Prostate gland (tissue), 2 donors: Measurements from ENCODE around the gene BMP2K.

ENCODE experiments used
- POLR2AphosphoS5 ChIP-seq: sonication (generic); formaldehyde crosslinking; IDR thresholded peaks from one replicate; pipeline ENCODE4 v1.6.1; 2017; ENCODE audit warnings: antibody characterized with exemption
- TF ChIP-seq, protein P1 (sequence below), 4 experiments: fragments of 200-600 bp in 2 of 4; fragments of 450-650 bp in 2 of 4; sonication (generic) in 2 of 4; IDR thresholded peaks; 1 replicate in 3 of 4; 2 replicates in 1 of 4; pipeline ENCODE4 v1.5.1; 2016 to 2019; ENCODE audit warnings: antibody characterized with exemption in 4 of 4, mild to moderate bottlenecking in 2 of 4, moderate library complexity in 2 of 4

DNA sequence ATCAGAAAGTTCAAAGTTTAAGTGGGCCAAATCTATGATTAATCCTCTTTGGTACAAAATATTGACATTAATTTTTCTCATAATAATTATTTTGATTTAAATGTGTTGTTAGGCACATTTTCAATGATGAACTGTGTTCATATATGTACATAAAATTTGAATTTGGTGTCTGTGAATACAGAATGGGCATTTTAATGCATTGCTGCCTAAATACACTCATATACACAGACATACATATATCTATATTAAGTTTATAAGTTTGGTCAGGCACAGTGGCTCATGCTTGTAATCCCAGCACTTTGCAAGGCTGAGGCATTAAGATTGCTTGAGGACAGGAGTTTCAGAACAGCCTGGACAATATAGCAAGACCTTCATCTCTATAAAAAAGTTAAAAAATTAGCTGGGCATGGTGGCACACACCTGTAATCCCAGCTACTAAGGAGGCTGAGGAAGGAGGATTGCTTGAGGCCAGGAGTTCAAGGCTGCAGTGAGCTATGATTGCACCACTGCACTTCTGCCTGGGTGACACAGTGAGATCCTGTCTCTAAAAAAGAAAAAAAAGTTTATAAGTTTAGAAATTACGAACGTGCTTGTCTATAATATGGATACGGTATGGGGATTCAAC lies 12.3 kb upstream of the BMP2K start:
- no peak for TF ChIP-seq POLR2AphosphoS5
- TF ChIP-seq, protein P1, sequence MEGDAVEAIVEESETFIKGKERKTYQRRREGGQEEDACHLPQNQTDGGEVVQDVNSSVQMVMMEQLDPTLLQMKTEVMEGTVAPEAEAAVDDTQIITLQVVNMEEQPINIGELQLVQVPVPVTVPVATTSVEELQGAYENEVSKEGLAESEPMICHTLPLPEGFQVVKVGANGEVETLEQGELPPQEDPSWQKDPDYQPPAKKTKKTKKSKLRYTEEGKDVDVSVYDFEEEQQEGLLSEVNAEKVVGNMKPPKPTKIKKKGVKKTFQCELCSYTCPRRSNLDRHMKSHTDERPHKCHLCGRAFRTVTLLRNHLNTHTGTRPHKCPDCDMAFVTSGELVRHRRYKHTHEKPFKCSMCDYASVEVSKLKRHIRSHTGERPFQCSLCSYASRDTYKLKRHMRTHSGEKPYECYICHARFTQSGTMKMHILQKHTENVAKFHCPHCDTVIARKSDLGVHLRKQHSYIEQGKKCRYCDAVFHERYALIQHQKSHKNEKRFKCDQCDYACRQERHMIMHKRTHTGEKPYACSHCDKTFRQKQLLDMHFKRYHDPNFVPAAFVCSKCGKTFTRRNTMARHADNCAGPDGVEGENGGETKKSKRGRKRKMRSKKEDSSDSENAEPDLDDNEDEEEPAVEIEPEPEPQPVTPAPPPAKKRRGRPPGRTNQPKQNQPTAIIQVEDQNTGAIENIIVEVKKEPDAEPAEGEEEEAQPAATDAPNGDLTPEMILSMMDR (IDR thresholded peaks at IDR 0.05), result no peak
